Heart right ventricle (tissue), 16 donors: Measurements from ENCODE around the gene LINGO3. TPM values are rescaled to one million over a fixed set of nuclear protein-coding genes. Genes with fewer than 3 reads are reported as not detected.

Experiments
- ATAC-seq, 8 donors: fragments of 200-7000 bp; cut with Tn5 transposase; one replicate each; pipeline ENCODE4 v1.9.1; 2020; ENCODE audit warnings: mild to moderate bottlenecking in 8 of 8, moderate library complexity in 8 of 8, moderate number of reproducible peaks in 1 of 8
- DNase-seq, 2 donors: peaks; one replicate each; pipeline ENCODE4 v3.0.0-alpha.2; 2020
- H3K27ac ChIP-seq, 10 donors: fragments of 200-600 bp; sonication (generic) in 2 of 10; one replicate each; pipeline versions ENCODE4 v1.5.0 to v1.8.0; 2020 to 2022; ENCODE audit warnings: mild to moderate bottlenecking in 3 of 10
- H3K27me3 ChIP-seq, 7 donors: fragments of 200-600 bp; one replicate each; pipeline ENCODE4 v1.8.0; 2021 to 2022; ENCODE audit warnings: mild to moderate bottlenecking in 2 of 7
- H3K36me3 ChIP-seq, 9 donors: fragments of 200-600 bp; sonication (generic) in 1 of 9; one replicate each; pipeline versions ENCODE4 v1.5.0 to v1.8.0; 2020 to 2022; ENCODE audit warnings: mild to moderate bottlenecking in 2 of 9
- H3K4me1 ChIP-seq, 9 donors: fragments of 200-600 bp; sonication (generic) in 1 of 9; one replicate each; pipeline versions ENCODE4 v1.5.0 to v1.8.0; 2020 to 2022; ENCODE audit warnings: mild to moderate bottlenecking in 4 of 9
- H3K4me3 ChIP-seq, 10 donors: fragments of 200-600 bp; sonication (generic) in 2 of 10; one replicate each; pipeline versions ENCODE4 v1.5.0 to v1.8.0; 2020 to 2022; ENCODE audit warnings: mild to moderate bottlenecking in 7 of 10, moderate library complexity in 2 of 10
- H3K9me3 ChIP-seq, 11 donors: fragments of 200-600 bp in 10 of 11; sonication (generic) in 2 of 11; one replicate each; pipeline versions ENCODE4 v1.5.0 to v1.8.0; 2013 to 2022; ENCODE audit warnings: mild to moderate bottlenecking in 2 of 11, control low read depth in 1 of 11, moderate library complexity in 1 of 11
- WGBS, 2 donors: extraction: QIAGEN DNeasy Blood & Tissue Kit; methylation state at CpG; one replicate each; pipeline ENCODE4 v1.1.7; 2013; ENCODE audit warnings: inconsistent platforms in 1 of 2; 5-methylcytosine and 5-hydroxymethylcytosine counted together
- intact Hi-C, 10 donors: fragments of 100-400 bp; cut with DNase I; formaldehyde crosslinking; loops; one replicate each; pipeline versions ENCODE4 v1.11.1 to v1.14.2; 2022
- long read RNA-seq, 3 donors: library from polyadenylated mRNA; unstranded; transcript quantifications; one replicate each; pipeline ENCODE4 v2.0.0, GENCODE V29; 2020 to 2021
- polyA plus RNA-seq, 2 donors: library from polyadenylated mRNA; stranded (reverse); fragments of 200-250 nt; gene quantifications; one replicate each; pipeline ENCODE4 v1.2.3, GENCODE V29; 2013
- total RNA-seq, 10 donors: library from RNA; stranded (reverse); fragmentation: NEBNext Ultra II Directional in 3 of 10; extraction: Animal tissue kit (Norgen Biotek cat#: 25700) in 3 of 10; gene quantifications; one replicate each; pipeline versions ENCODE4 v1.2.1 to v1.2.4, GENCODE V29; 2021 to 2023
- TF ChIP-seq, protein P1 (sequence below), 9 donors: fragments of 200-600 bp; sonication (generic) in 2 of 9; IDR thresholded peaks; one replicate each; pipeline versions ENCODE4 v1.5.0 to v1.8.0; 2021 to 2022; ENCODE audit warnings: antibody characterized with exemption in 9 of 9, mild to moderate bottlenecking in 5 of 9, moderate library complexity in 1 of 9
- donor health status: Arrhythmogenic right ventricular cardiomyopathy.
- donor health status: ischemic (EF 13 %, LVEDD 7.1; RV severe dilation, severe dysfunction).
- donor health status: healthy with polysubstance abuse.
- donor health status: DM: no; HTN: yes; CAD: no.
- donor health status: DM: no; HTN: no; CAD: no.
- donor health status: ischemic (EF 25% LVEDD 6.9; RV normal size, moderate dysfunction).
- donor health status: ischemic (EF 25% LVEDD 5.7; RV mildly dilated, moderate dysfunction).
- donor health status: healthy.
- donor health status: DM: yes; HTN: yes; CAD: no.
- donor health status: Ischemic cardiomyopathy.
- donor health status: ischemic (EF 35%, LVEDD 5.7; RV mildly dilated, moderate dysfunction).
- donor health status: nonischemic (EF 11% LVEDD 7.7; RV severe dilation, severe dysfunction).
- donor health status: DM: yes; HTN: yes; CAD: no.
- donor health status: PGD.
- donor health status: ischemic (EF 29% LVEDD 5.4; RV normal size, mild dysfunction).
- donor health status: nonischemic (EF 23%, LVEDD 6.1; RV moderate dilation, normal function).

The LINGO3 gene, protein sequence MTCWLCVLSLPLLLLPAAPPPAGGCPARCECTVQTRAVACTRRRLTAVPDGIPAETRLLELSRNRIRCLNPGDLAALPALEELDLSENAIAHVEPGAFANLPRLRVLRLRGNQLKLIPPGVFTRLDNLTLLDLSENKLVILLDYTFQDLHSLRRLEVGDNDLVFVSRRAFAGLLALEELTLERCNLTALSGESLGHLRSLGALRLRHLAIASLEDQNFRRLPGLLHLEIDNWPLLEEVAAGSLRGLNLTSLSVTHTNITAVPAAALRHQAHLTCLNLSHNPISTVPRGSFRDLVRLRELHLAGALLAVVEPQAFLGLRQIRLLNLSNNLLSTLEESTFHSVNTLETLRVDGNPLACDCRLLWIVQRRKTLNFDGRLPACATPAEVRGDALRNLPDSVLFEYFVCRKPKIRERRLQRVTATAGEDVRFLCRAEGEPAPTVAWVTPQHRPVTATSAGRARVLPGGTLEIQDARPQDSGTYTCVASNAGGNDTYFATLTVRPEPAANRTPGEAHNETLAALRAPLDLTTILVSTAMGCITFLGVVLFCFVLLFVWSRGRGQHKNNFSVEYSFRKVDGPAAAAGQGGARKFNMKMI
- total RNA-seq (not detected), polyA plus RNA-seq (not detected)
- long read RNA-seq, donor 1 = 0 reads
- long read RNA-seq, donor 2 = 0 reads
- long read RNA-seq, donor 3 = 0 reads

DNA sequence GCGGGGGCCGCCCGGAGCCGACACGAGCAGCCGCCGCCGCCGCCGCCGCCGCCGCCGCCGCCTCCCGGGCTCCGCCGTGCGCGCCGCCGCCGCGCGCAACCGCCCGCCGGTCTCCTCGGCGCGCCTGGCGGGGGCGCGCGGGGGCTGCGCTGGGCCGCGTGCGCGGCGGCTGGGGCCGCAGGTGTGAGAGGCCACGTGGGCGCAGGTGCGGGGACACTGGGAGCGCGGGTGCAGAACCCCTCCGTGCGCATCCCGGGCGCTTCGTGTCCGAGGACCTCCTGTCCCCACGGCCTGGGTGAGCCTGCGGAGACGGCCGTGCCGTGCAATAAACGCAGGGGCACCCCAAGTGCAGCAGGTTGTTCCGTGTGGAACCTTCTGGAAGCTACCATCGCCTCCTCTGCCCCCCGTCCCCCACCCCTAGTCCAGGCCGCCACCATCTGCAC lies at the start of gene LINGO3:
TSS of gene LINGO3 (minus strand) at position 41 of the 443 bp plus-strand sequence. CDS start 16,378 bp downstream, outside the sequence.
- no peaks in the 10 kb centered on the region for H3K9me3 ChIP-seq
- H3K4me1 ChIP-seq = peaks cover 0 to 8% (median 0%) of the 10 kb centered on the region in 9 donors
- H3K27me3 ChIP-seq = peaks cover 0 to 89% (median 71%) of the 10 kb centered on the region in 7 donors
- no peak for ATAC-seq
- no peaks in the 10 kb centered on the region for H3K36me3 ChIP-seq
- H3K4me3 ChIP-seq = no peak within 1 kb of the TSS
- H3K27ac ChIP-seq = no peak within 1 kb of the TSS
- TF ChIP-seq, protein P1, sequence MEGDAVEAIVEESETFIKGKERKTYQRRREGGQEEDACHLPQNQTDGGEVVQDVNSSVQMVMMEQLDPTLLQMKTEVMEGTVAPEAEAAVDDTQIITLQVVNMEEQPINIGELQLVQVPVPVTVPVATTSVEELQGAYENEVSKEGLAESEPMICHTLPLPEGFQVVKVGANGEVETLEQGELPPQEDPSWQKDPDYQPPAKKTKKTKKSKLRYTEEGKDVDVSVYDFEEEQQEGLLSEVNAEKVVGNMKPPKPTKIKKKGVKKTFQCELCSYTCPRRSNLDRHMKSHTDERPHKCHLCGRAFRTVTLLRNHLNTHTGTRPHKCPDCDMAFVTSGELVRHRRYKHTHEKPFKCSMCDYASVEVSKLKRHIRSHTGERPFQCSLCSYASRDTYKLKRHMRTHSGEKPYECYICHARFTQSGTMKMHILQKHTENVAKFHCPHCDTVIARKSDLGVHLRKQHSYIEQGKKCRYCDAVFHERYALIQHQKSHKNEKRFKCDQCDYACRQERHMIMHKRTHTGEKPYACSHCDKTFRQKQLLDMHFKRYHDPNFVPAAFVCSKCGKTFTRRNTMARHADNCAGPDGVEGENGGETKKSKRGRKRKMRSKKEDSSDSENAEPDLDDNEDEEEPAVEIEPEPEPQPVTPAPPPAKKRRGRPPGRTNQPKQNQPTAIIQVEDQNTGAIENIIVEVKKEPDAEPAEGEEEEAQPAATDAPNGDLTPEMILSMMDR (IDR thresholded peaks at IDR 0.05) = no peak
- no peak for DNase-seq
- intact Hi-C loops = no loop called here
- 4 to 22% methylated on average over 11 to 60 of the region's 63 CpGs for WGBS, 2 donors

DNA sequence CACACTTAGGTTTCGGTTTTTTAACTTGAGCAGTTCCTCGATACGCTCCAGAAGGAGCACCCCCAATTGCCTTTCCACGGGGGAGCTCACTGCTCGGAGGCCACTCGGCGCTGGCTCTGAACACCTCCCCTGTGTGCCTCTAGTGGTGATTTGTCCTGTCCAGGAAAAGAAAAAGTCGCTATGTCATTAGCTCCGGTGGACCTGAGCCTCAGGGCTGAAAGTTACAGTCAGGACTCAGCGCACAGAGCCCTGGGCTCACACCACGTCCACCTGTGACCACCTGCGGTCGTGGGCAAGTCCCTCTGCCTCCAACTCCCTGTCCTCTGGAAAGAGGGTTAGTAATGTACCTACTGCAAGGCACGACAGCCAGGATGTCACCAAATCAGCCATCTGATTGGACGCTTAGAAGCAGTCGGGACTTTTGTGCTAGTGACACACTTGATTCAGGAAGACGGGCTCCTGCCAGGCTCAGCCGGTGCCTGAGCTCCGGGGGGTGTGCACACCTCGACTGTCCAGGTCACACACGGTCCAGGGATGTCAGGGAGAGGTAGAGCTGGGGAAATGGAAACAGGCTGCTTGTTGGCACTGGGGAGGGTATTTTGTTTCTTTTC lies 48.2 kb upstream of the LINGO3 start:
- intact Hi-C loops = no loop called here
- WGBS, 2 donors = 82 to 83% methylated on average over 21 of the region's 21 CpGs
- no peak overlapping the region for H3K4me3 ChIP-seq

DNA sequence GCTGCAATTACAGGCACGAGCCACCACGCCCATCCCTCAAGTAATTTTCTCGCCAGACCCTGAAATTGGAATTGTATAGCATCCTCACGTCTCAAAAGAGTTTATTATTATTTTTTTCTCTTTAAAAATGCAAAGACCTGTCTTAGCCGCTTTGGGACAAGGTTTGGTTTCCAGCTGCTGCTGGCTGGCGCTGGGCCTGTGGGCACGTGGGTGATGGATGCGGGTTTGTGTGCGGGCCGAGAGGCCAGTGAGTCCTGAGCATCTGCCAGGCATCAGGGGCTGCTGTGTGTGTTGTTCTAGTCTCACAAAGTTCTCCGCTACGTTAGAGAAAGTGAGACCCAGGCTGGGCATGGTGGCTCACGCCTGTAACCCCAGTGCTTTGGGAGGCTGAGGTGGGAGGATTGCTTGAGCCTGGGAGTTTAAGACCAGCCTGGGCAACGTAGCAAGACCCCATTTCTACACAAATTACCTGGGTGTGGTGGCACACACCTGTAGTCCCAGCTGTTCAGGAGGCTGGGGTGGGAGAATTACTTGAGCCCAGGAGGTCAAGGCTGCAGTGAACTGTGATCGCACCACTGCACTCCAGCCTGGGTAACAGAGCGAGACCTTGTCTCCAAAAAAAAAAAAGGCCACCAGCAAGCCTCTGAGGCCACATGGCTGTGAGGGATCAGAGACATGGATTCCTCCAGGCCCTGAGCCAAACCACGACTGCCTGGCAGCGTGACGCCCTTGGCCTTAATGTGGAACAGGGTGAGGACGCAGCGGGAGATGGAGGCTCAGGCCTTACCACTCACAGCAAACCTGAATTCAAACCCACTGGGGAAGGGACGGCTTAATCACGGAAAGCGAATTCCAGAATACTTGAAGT lies 47.4 kb upstream of the LINGO3 start:
- H3K9me3 ChIP-seq = no peaks in the 10 kb centered on the region
- H3K4me3 ChIP-seq = no peak overlapping the region
- no peak for ATAC-seq
- DNase-seq = no peak
- intact Hi-C loops = no loop called here
- peaks cover 0 to 8% (median 6%) of the 10 kb centered on the region in 7 donors for H3K27me3 ChIP-seq
- peaks cover 0 to 42% (median 13%) of the 10 kb centered on the region in 9 donors for H3K36me3 ChIP-seq
- 89 to 90% methylated on average over 24 of the region's 24 CpGs for WGBS, 2 donors
- H3K4me1 ChIP-seq = no peaks in the 10 kb centered on the region
- TF ChIP-seq, protein P1 (IDR thresholded peaks at IDR 0.05) = no peak
- no peak overlapping the region for H3K27ac ChIP-seq

More for the DNA sequence above, 48.2 kb upstream of the LINGO3 start:
- H3K27me3 ChIP-seq = peaks cover 0 to 14% (median 11%) of the 10 kb centered on the region in 7 donors
- no peaks in the 10 kb centered on the region for H3K4me1 ChIP-seq
- H3K9me3 ChIP-seq = no peaks in the 10 kb centered on the region
- no peak for DNase-seq
- no peak overlapping the region for H3K27ac ChIP-seq
- no peak for ATAC-seq
- H3K36me3 ChIP-seq = peaks cover 0 to 34% (median 13%) of the 10 kb centered on the region in 9 donors
- TF ChIP-seq, protein P1 (IDR thresholded peaks at IDR 0.05) = no peak
